ENCODE data around the gene TMEM108.

TMEM108 gene

GRCh38 chr3:133294253-133294652 is 256.1 kb downstream of the TMEM108 start:
- DNase-seq (ENCODE audit: low read depth) = no peak
- TF ChIP-seq CTCF (IDR thresholded peaks at IDR 0.05; ENCODE audit: insufficient read depth, low read depth, low read length, missing control alignments) = no peak
- no peak overlapping the region for H3K4me3 ChIP-seq (ENCODE audit: low read depth, low read length)

- no peak overlapping the region for H3K4me3 ChIP-seq (ENCODE audit: low read depth, low read length)
- DNase-seq (ENCODE audit: low read depth) = peak; percentile 64
- no peak for TF ChIP-seq CTCF (IDR thresholded peaks at IDR 0.05; ENCODE audit: insufficient read depth, low read depth, low read length, missing control alignments)
These were observed 257.2 kb downstream of the TMEM108 start for GRCh38 chr3:133295199-133295901.

- H3K4me3 ChIP-seq (ENCODE audit: low read depth, low read length) = no peak overlapping the region
- TF ChIP-seq CTCF (IDR thresholded peaks at IDR 0.05; ENCODE audit: insufficient read depth, low read depth, low read length, missing control alignments) = no peak
- DNase-seq (ENCODE audit: low read depth) = no peak
These were observed 258.0 kb downstream of the TMEM108 start for GRCh38 chr3:133295944-133296917.

- no peak for DNase-seq (ENCODE audit: low read depth)
- H3K4me3 ChIP-seq (ENCODE audit: low read depth, low read length) = no peak overlapping the region
- TF ChIP-seq CTCF (IDR thresholded peaks at IDR 0.05; ENCODE audit: insufficient read depth, low read depth, low read length, missing control alignments) = no peak
These were observed 258.8 kb downstream of the TMEM108 start for GRCh38 chr3:133296981-133297380.

GRCh38 chr3:133300102-133300501 is 261.9 kb downstream of the TMEM108 start:
- TF ChIP-seq CTCF (IDR thresholded peaks at IDR 0.05; ENCODE audit: insufficient read depth, low read depth, low read length, missing control alignments) = no peak
- DNase-seq (ENCODE audit: low read depth) = no peak
- no peak overlapping the region for H3K4me3 ChIP-seq (ENCODE audit: low read depth, low read length)

- TF ChIP-seq CTCF (IDR thresholded peaks at IDR 0.05; ENCODE audit: insufficient read depth, low read depth, low read length, missing control alignments) = no peak
- no peak overlapping the region for H3K4me3 ChIP-seq (ENCODE audit: low read depth, low read length)
- no peak for DNase-seq (ENCODE audit: low read depth)
These were observed 263.0 kb downstream of the TMEM108 start for GRCh38 chr3:133301194-133301593.
